VCaP (cell line): ENCODE measurements around the gene GABRB1.

Experiments
- H3K27ac ChIP-seq: fragments of 450-650 bp; 2 replicates; pipeline ENCODE4 v1.5.1; 2017
- TF ChIP-seq, protein P1 (sequence below): fragments of 450-650 bp; conservative IDR thresholded peaks from 2 replicates; pipeline ENCODE4 v1.5.1; 2017; ENCODE audit warnings: mild to moderate bottlenecking, moderate library complexity

The GABRB1 gene

DNA sequence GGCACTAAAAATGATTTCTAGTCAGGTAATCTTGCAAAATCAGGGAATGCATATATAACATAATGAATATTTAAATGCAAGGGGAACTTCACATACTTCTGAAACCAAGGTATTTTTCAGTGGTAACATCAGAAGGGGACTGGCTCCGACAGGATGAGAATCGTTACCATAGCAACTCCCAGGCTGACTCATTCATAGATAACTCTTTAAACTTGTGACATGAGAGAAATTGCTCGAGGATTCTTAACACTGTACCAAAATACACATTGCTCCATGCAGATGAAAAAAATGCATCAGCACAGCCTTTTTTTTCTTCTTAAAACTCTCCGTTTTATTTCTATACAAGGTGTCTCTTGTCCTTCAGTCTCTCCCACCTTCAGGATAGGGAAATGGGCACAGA is 114.3 kb downstream of the GABRB1 start:
- no peak overlapping the region for H3K27ac ChIP-seq
- TF ChIP-seq, protein P1, sequence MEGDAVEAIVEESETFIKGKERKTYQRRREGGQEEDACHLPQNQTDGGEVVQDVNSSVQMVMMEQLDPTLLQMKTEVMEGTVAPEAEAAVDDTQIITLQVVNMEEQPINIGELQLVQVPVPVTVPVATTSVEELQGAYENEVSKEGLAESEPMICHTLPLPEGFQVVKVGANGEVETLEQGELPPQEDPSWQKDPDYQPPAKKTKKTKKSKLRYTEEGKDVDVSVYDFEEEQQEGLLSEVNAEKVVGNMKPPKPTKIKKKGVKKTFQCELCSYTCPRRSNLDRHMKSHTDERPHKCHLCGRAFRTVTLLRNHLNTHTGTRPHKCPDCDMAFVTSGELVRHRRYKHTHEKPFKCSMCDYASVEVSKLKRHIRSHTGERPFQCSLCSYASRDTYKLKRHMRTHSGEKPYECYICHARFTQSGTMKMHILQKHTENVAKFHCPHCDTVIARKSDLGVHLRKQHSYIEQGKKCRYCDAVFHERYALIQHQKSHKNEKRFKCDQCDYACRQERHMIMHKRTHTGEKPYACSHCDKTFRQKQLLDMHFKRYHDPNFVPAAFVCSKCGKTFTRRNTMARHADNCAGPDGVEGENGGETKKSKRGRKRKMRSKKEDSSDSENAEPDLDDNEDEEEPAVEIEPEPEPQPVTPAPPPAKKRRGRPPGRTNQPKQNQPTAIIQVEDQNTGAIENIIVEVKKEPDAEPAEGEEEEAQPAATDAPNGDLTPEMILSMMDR = no peak

DNA sequence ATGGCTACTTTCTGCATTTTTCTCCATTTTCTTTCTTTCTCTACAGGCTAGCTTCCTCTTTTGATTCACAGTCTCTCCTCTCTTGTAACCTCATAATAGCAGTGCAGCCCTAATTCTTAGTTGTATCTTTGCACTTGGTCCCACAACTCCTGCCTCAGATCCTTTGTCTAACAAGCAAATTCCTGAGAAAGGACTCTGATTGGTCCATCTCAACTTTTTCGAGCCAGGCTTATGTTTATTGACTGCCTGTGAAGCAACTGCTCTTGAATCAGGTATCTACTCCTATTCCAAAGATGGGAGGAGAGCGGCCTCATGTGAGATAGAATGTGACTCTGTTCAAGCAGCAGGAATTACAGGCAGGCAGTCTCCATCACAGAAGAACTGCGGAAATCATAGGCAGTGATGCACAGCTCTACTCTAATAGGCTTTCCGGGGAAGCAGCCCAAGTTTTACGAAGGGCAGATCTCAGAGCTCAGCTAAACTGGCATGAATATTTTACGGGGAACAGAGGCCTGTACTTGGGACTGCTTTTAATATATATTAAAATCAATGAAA is 123.5 kb downstream of the GABRB1 start:
- no peak overlapping the region for H3K27ac ChIP-seq
- TF ChIP-seq, protein P1 = no peak

DNA sequence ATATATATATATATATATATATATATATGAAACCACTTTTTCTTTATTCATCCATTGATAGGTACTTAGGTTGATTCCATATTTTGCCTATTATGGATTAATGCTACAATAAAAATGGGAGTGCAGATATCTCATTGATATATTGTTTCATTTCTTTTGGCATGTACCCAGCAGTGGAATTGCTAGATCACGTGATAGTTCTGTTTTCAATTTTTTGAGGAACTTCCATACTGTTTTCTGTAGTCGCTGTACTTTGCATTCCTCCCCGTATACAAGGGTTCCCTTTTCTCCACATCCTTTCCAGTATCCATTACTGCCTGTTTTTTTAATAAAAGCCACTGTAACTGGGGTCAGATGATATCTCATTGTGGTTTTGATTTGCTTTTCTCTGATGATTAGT is 124.6 kb downstream of the GABRB1 start:
- no peak overlapping the region for H3K27ac ChIP-seq
- TF ChIP-seq, protein P1 = no peak

DNA sequence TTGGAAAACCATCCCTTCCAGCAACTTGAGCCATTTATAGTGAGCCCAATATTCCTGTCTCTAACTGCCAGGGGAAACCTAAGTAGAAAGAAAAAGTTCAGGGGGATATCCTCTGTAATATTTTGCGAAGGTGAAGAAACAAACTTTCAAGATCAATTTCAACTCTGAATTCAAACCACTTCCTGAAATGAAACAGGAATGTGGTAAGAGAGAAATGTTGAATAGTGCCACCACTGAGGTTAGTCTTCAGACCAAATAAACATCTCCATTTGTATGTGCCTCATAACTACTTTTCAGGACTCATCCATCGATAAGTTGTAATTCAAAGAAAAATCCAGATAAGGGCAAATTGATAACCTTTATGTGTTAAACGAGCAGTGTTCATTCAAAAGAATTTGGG is 128.7 kb downstream of the GABRB1 start:
- no peak overlapping the region for H3K27ac ChIP-seq
- TF ChIP-seq, protein P1 = no peak

DNA sequence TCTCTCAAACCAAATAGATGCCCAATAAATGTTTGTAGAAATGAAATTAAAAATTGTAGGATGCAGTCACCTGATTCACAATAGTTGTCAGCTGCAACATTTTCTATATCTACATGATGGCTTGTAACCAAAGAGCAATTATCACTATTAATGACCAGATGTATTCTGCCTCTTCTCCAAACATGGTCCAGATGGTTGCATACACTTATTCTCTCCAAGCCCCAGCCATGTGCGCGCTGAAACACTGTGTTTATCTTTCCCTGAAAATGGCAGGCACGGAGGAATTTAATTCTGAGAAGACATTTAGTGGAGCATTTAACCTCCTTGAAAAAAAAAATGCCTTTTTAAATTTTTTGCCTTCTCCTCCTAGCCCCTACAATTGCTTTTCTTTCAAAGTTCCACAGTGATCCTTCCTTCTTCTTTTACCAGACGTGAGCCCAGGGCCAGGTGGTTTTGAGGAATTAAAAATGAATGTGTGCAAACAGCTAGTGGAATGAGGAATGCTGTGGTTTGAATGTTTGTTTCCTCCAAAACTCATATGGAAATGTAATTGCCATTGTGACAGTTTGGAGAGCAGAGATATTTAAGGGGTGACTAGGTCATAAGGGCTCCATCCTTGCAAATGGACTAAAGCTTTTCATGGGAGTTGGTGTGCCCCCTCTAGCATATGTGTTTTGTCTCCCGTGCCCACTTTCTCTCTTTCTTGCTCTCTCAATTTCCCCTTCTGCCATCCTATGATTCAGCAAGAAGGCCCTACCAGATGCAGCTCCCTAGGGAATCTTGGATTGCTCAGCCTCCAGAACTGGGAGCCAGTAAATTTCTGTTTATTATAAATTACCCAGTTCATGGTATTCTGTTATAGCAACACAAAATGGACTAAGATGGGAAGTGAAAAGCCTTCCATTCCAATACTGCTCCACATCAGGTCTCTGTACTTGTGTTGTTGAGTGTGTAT is 136.0 kb downstream of the GABRB1 start:
- no peak overlapping the region for H3K27ac ChIP-seq
- TF ChIP-seq, protein P1 = no peak

DNA sequence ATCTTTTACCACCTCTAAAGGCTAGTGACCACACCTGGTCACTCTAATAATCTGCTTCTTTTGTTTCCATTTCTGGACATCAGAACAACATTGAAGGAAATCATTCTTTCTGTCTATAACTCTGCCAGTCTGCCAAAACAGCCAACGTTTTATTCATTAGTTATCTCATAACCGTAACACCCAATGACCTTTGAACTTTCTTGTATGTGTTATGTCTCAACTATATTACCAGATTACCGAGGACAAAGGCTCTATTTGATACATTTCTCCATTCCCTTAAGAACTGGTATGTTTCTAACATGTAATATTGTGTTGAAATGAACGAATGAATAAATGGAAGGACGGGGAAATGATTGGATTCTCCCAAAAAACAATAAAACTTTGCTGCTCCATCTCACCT is 152.7 kb downstream of the GABRB1 start:
- TF ChIP-seq, protein P1 = no peak
- H3K27ac ChIP-seq = no peak overlapping the region

DNA sequence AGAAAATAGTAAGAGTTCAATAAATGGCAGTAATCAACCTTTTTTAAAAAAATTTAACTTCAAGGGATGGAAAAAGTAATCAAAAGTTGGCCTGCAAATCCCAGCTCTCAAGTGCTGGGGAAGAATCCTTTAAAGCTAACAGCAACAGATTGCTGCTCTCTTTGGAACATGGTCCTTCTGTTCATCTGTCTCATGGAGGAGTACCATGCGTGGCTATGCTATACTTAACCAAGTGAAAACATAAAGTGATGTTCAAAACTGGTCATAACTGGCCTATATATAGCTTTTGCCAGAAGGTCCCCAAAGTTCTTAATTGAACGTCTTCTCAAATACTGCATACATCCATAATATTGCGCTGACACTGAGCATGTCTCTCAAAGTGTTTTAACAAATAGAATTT is 154.4 kb downstream of the GABRB1 start:
- H3K27ac ChIP-seq = no peak overlapping the region
- TF ChIP-seq, protein P1 = no peak
